Measurements from ENCODE around the gene AURKA. TPM values are rescaled to one million over a fixed set of nuclear protein-coding genes. Genes with fewer than 3 reads are reported as not detected.
A peak's percentile ranks its signal among the peaks of the same experiment; 100 is the strongest.

AURKA gene
- total and polyA plus RNA-seq, 4 donors = 0.88 to 41.6 (median 2.7) TPM

GRCh38 chr20:56409521-56409920 is 17.5 kb upstream of the AURKA start:
- DNase-seq (ENCODE audit: low spot score) = no peak
- 62% methylated on average over 5 of the region's 5 CpGs for WGBS
- Histone ChIP-seq H3K4me1 (ENCODE audit: control insufficient read depth in 4 of 4, insufficient read depth in 4 of 4, low read length in 3 of 4) (peaks cover 2 to 30% (median 23%) of the 10 kb centered on the region in 4 donors), H3K4me3 (ENCODE audit: low read depth in 1 of 3, low read length in 3 of 3) (no peak overlapping the region), H3K36me3 (ENCODE audit: control insufficient read depth in 4 of 4, insufficient read depth in 3 of 4, low read depth in 1 of 4, low read length in 3 of 4) (peaks cover 9 to 17% (median 12%) of the 10 kb centered on the region in 4 donors), H3K27ac (ENCODE audit: low read depth in 1 of 2, low read length in 2 of 2) (peak overlapping the region; percentile 65 to 71), H3K9ac (ENCODE audit: low read depth in 1 of 2, low read length in 2 of 2) (no peak overlapping the region), H3K27me3 (ENCODE audit: control insufficient read depth in 4 of 4, insufficient read depth in 4 of 4, low read length in 3 of 4) (no peaks in the 10 kb centered on the region), H3K9me3 (ENCODE audit: control insufficient read depth in 4 of 4, low read length in 3 of 4) (no peaks in the 10 kb centered on the region)
- TF ChIP-seq REST (IDR thresholded peaks at IDR 0.05) (no peak), NR2F2 (IDR thresholded peaks at IDR 0.05) (peak; percentile 14), SP1 (IDR thresholded peaks at IDR 0.05) (no peak), JUND (IDR thresholded peaks at IDR 0.05) (no peak), MAX (IDR thresholded peaks at IDR 0.05) (no peak), YY1 (IDR thresholded peaks at IDR 0.05) (no peak), RXRA (IDR thresholded peaks at IDR 0.05) (peak; percentile 17 to 56), TAF1 (conservative IDR thresholded peaks at IDR 0.05) (no peak), RAD21 (IDR thresholded peaks at IDR 0.05) (peak in 1 of 2 donors; percentile 19), FOXA1 (IDR thresholded peaks at IDR 0.05) (no peak), FOXA2 (IDR thresholded peaks at IDR 0.05) (no peak), EGR1 (IDR thresholded peaks at IDR 0.05; ENCODE audit: low read depth in 2 of 2) (no peak), ATF3 (IDR thresholded peaks at IDR 0.05) (no peak), HNF4G (IDR thresholded peaks at IDR 0.05) (no peak), CTCF (IDR thresholded peaks at IDR 0.05; ENCODE audit: low read depth, low read length, missing input control) (no peak), ZBTB33 (IDR thresholded peaks at IDR 0.05) (no peak), GABPA (IDR thresholded peaks at IDR 0.05 in 1 of 2, conservative IDR thresholded peaks at IDR 0.05 in 1 of 2) (peak; percentile 78 to 88), HNF4A (conservative IDR thresholded peaks at IDR 0.05) (peak; percentile 16 to 45)

Measured in liver (tissue), 9 donors.